Progenitor cell of endocrine pancreas (in vitro differentiated cells): ENCODE measurements around the gene USP6NL. TPM values are rescaled to one million over a fixed set of nuclear protein-coding genes. Genes with fewer than 3 reads are reported as not detected.

Source experiments
- DNase-seq: peaks from one replicate; pipeline ENCODE4 v3.0.0; 2021; ENCODE audit warnings: low spot score; ENCODE audit not compliant: unreplicated experiment
- H3K27ac Mint-ChIP-seq: 2 replicates; pipeline ENCODE4 v1.8.0; 2021; ENCODE audit warnings: mild to moderate bottlenecking, moderate library complexity, mixed read lengths
- H3K27me3 Mint-ChIP-seq: 2 replicates; pipeline ENCODE4 v1.8.0; 2021; ENCODE audit warnings: mixed read lengths
- H3K36me3 Mint-ChIP-seq: 2 replicates; pipeline ENCODE4 v1.8.0; 2022; ENCODE audit warnings: mixed read lengths; ENCODE audit not compliant: insufficient read depth
- H3K4me1 Mint-ChIP-seq: 2 replicates; pipeline ENCODE4 v1.8.0; 2021; ENCODE audit warnings: low read depth, mixed read lengths
- H3K4me3 Mint-ChIP-seq: 2 replicates; pipeline ENCODE4 v1.8.0; 2021; ENCODE audit warnings: low read depth, mild to moderate bottlenecking, moderate library complexity, mixed read lengths
- H3K9me3 Mint-ChIP-seq: 2 replicates; pipeline ENCODE4 v1.8.0; 2021; ENCODE audit warnings: low read depth, mixed read lengths
- CTCF ChIP-seq: fragments of 200-600 bp; sonication (generic); IDR thresholded peaks from one replicate; pipeline ENCODE4 v1.5.0; 2021; ENCODE audit warnings: antibody characterized with exemption, mild to moderate bottlenecking; ENCODE audit not compliant: unreplicated experiment
- total RNA-seq: library from RNA; stranded (reverse); gene quantifications from 2 replicates; pipeline ENCODE4 v1.2.1, GENCODE V29; 2021

USP6NL gene
- total RNA-seq, 1 donor from 2014 or later: 37.3 TPM

- Mint-ChIP-seq H3K27me3 (no peaks in the 10 kb centered on the region), H3K9me3 (peaks cover 16% of the 10 kb centered on the region), H3K4me3 (no peak overlapping the region), H3K36me3 (peaks cover 18% of the 10 kb centered on the region), H3K4me1 (peaks cover 19% of the 10 kb centered on the region), H3K27ac (no peak overlapping the region)
- TF ChIP-seq CTCF: no peak
- no peak for DNase-seq
These were observed 22.4 kb downstream of the USP6NL start for GRCh38 chr10:11588873-11589574.

- Mint-ChIP-seq H3K27ac (peak overlapping the region; percentile 46), H3K27me3 (no peaks in the 10 kb centered on the region), H3K4me3 (no peak overlapping the region), H3K4me1 (peaks cover 19% of the 10 kb centered on the region), H3K36me3 (peaks cover 20% of the 10 kb centered on the region), H3K9me3 (peaks cover 16% of the 10 kb centered on the region)
- no peak for DNase-seq
- TF ChIP-seq CTCF: no peak
These were observed 23.7 kb downstream of the USP6NL start for GRCh38 chr10:11587722-11588259.

GRCh38 chr10:11586170-11586569, 25.3 kb downstream of the USP6NL start:
- peaks cover 22% of the 10 kb centered on the region for H3K36me3 Mint-ChIP-seq
- no peak for DNase-seq

GRCh38 chr10:11581213-11581612, 30.2 kb downstream of the USP6NL start:
- TF ChIP-seq CTCF: no peak
- H3K9me3 Mint-ChIP-seq: peaks cover 12% of the 10 kb centered on the region
- H3K27ac Mint-ChIP-seq: no peak overlapping the region
- H3K4me3 Mint-ChIP-seq: no peak overlapping the region
- no peak for DNase-seq
- no peaks in the 10 kb centered on the region for H3K27me3 Mint-ChIP-seq
- H3K4me1 Mint-ChIP-seq: peaks cover 7% of the 10 kb centered on the region
- H3K36me3 Mint-ChIP-seq: peaks cover 19% of the 10 kb centered on the region

More at GRCh38 chr10:11586170-11586569, 25.3 kb downstream of the USP6NL start:
- Mint-ChIP-seq H3K9me3 (peaks cover 16% of the 10 kb centered on the region), H3K27ac (no peak overlapping the region), H3K4me1 (peaks cover 19% of the 10 kb centered on the region), H3K27me3 (no peaks in the 10 kb centered on the region), H3K4me3 (no peak overlapping the region)
- TF ChIP-seq CTCF: no peak

GRCh38 chr10:11579885-11580284, 31.6 kb downstream of the USP6NL start:
- Mint-ChIP-seq H3K36me3 (peaks cover 12% of the 10 kb centered on the region), H3K9me3 (peaks cover 6% of the 10 kb centered on the region), H3K4me1 (peaks cover 11% of the 10 kb centered on the region), H3K4me3 (no peak overlapping the region), H3K27ac (no peak overlapping the region), H3K27me3 (no peaks in the 10 kb centered on the region)
- DNase-seq: no peak
- TF ChIP-seq CTCF: no peak
